Stromal cell of bone marrow (primary cell): ENCODE data around the gene DIRAS1.

ENCODE experiments used
- DNase-seq: peaks from one replicate; pipeline ENCODE4 v3.0.0-alpha.2; 2012; ENCODE audit warnings: low read depth

Gene DIRAS1

DNA sequence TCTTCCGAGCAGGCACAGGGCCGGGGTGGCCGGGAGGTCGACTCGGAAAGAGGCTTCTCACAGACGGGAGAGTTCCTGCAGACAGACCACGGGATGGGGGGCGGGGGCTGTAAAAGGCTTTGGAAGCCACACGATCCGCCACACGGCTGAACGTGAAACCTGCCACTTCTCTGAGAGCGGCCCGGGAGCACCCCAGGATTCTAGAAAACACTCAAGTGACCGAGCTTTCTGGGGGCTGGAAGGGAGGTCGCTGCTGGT, 34.2 kb upstream of the DIRAS1 start:
- no peak for DNase-seq

DNA sequence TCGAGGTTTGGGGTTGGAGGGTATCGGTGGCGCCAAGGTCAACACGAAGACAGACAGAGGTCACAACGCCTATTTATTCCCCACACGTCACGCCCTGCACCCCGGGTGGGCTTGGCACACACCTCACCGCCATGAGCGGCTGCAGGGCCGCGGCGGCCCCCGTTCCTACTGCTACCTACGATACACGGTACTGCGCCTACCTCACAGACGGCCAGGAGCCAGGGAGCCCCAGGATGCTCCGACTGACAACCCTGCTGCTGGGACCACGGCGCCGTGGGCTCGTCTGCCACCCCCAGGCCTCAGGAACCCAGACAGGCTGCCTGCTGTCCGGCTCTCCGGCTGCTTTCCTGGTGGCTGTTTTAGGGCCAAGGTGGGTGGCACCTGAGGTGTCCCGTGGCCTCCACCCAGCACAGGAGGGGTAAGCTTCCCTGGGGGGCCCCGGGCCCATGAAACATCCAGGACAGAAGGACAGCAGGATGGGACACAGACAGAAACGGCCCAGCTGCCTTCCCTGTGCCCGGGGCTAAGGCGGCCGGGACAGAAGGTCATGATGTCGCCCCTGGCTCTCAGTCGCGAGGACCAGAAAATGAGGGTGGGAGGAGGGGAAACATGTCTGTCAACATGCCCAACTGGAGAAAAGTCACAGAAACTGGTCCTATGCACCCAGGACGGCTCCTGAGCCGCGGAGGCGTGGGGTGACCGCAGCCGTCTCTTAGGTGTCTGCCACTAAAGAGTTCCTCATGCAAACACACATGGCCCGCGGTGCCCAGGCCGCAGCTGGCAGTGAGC, 33.7 kb upstream of the DIRAS1 start:
- no peak for DNase-seq

DNA sequence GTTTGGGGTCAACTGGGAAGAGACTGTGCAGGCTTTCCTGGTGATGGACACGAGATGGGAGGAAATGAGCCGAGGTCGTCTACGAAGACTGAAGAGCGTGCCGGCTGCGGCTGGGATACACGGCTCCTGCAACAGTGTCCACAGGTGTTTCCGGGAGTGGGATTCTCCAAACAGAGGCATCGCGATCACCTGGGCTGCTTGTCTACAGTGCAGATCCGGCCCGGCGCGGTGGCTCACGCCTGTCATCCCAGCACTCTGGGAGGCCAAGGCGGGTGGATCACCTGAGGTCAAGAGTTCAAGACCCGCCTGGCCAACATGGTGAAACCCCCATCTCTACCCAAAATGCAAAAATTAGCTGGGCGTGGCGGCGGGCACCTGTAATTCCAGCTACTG, 30.3 kb upstream of the DIRAS1 start:
- DNase-seq: no peak

DNA sequence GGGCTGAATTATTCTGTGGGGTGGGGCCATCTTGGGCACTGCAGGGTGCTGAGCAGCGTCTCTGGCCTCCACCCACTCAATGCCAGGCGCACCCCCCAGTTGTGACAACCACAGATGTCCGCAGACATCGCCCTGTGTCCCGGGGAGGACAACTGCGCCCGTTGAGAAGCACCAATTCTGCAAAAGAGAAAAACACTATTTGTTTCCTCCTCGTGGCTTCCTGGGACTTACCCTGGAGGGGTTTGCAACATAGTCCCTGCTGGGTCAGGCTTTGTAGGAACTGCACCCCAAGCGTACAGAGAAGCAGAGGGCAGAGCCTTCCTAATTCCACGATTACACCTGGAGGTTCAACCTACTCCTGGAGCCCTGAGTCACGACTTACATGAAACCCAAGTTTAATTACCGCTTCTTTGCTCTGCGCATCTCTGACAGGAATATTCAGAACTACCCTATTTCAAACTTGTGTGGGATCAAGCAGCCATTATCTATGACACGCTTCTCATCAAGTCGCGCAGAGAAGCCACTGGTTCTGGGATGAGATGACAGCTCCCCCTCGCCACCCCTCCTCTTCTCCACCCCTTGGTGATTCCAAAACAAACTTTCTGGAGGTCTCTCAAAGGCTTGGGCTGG, 29.8 kb upstream of the DIRAS1 start:
- no peak for DNase-seq

DNA sequence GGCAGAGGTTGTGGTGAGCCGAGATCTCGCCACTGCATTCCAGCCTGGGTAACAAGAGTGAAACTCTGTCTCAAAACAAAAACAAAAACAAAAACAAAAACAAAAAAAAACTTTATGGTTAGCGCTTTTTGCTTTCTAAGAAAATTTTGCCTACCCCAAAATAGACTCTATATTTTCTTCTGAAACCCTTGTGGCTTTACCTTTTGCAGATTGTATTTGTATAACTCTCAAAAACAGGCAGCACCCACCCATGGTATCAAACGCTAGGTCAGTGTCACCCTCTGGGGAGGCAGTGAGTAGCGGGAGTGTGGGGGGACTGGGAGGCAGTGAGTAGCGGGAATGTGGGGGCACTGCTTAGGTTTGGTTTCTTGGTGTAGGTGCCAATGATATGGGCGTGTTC, 26.2 kb upstream of the DIRAS1 start:
- DNase-seq: no peak

DNA sequence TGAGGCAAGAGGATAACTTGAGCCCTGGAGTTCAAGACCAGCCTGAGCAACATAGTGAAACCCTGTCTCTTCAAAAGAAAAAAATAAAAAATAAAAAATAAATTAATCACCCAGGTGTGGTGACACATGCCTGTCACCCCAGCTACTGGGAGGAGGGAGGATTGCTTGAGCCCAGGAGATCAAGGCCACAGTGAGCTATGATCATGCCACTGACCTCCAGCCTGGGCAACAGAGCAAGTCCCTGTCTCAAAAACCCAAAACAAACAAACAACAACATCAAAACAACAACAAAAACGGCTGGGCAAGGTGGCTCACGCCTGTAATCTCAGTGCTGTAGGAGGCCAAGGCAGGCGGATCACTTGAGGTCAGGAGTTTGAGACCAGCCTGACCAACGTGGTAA, 22.9 kb upstream of the DIRAS1 start:
- DNase-seq: no peak

DNA sequence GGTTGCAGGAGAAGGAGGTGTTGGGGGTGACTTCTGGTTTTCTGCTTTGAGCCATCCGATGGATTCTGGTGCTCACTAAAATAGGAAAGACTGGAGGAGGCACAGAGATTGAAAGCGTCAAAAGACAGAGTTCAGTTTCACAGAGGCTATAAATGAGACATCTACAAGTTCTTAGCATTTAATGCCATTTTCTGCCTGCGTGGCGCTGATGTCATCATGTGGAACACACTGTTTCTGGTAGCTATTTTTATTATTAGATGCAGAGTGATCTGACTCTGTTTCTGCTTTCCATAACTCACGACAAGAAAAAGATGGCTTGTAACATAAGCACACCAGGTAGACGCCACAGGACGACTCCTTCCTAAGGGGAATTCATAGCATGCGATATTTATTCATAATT, 21.9 kb upstream of the DIRAS1 start:
- no peak for DNase-seq

DNA sequence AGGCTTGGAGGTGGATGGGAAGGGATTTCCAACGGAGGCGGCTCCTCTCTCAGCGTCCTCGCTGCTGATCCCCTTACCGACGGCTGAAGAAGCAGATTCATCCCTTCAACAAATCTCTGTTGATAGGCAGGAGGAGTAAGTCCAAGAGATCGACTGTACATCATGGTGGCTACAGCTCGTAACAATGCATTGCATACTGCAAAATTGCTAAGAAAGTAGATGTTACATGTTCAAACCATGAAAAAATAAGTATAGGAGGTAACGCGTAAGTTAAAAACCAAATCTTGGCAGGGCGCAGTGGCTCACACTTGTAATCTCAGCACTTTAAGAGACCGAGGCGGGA, 19.1 kb upstream of the DIRAS1 start:
- no peak for DNase-seq

DNA sequence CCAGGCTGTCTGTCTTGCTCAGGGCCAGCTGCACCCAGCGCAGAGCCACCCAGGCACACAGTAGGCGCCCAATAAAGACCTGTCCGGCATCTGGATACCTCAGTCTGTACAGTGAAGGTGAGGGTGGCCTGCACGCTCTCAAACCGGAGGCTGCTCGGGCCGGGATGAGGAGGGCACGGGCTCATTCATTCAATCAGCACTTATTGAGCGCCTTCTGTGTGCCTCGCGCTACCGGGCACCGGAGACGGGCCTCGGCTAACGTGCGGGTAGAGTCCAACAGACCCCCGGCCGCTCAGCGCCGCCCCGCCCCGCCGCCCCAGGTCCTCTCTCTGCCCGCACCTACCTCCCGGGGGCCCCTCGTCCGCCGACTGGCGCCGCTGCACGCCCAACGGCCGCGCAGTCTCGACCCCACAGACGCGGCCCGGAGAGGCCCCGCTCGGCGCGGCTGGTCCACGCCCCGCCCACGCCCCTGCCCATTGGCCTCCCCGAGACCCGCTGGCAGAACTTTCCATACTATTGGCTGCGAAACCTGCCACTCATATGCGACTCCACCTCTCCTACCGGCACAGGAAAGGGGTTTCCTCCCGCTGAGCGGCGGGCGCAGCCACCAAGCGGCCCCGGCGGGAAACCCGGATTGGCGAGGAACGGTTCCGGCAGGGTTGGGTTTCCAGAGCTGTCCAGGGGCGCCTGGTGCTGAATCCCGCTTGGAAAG, 18.6 kb upstream of the DIRAS1 start, which contains the start of gene SLC39A3:
Gene SLC39A3, minus strand, starts transcription at position 416 of the 712 bp plus-strand sequence. CDS start 2,760 bp downstream, outside the sequence.
- DNase-seq: peak; percentile 98

DNA sequence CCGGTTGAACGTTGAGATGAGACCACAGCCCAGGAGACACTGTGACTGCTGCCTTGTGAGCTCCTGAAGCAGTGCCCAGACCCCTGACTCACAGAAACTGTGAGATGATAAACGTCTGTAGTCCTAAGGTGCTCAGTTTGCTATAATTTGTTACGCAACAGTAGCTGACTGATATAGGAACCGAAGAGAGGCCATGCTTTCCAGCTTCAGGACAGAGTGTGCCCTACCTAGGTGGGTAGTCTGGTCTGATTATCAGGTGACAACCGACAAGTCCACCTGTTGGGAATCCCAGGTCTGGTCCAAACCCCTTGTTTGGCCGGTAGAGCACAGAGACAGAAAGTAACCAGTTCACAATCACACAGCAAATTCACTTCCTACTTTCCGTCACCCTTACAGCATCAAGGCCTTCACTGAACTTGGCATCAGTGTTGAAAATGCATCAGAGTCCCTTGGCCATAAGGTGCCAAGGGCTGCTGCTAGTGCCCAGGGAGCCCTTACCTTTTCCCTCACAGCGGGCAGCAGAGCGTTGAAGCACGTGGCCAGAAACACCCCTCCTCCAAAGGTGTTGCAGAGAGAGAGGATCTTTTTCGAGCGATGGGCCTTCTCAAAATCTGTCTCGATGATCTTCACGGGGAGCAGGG, 15.5 kb upstream of the DIRAS1 start:
- DNase-seq: no peak

DNA sequence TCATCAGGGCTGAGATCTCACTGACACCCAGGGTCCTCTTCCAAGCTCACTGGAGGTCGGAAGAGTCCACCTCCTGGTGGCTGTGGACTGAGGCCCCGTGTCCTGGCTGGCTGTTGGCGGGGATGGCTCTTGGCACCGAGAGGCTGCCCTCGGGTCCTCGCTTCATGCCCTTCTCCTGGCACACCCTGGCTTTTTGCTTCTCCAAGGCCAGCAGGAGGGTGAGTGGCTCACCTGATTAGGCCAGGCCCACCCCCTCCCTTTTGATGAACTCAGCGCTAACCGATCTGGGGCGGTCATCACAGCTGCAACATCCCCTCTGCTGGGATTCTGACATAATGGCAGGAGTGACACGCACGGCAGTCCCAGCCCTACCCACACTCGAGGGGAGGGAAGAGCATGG, 14.2 kb upstream of the DIRAS1 start:
- DNase-seq: no peak

DNA sequence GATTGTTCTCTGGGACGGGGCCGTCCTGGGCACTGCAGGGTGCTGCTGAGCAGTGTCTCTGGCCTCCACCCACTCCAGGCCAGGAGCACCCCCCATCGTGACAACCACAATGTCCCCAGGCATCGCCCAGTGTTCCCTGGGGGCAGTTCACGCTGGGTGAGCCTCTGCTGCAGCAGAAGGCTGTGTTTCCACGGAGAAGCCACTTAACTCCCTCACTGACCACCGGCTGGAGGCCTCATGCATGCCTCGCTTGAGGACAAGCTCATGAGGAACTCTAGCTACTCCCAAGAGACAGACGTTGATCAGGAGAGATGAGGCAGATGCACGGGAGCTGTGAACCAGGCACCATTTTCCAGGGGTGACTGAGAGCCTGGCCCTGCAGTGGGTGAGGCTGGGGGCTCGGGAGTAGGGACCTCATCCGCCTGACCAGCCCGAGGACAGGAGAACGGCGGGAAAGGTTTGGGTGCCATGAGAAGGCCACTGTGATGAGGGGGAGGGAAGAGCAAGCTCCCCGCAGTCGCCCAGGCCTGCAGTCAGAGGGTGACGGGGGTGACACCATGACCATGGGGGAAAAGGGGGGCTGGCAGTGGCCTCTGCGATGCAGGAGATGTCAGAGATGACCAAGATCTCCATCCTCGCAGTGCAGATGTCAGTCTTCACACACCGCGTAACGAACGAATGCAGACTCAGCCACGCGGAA, 13.6 kb upstream of the DIRAS1 start:
- DNase-seq: no peak

DNA sequence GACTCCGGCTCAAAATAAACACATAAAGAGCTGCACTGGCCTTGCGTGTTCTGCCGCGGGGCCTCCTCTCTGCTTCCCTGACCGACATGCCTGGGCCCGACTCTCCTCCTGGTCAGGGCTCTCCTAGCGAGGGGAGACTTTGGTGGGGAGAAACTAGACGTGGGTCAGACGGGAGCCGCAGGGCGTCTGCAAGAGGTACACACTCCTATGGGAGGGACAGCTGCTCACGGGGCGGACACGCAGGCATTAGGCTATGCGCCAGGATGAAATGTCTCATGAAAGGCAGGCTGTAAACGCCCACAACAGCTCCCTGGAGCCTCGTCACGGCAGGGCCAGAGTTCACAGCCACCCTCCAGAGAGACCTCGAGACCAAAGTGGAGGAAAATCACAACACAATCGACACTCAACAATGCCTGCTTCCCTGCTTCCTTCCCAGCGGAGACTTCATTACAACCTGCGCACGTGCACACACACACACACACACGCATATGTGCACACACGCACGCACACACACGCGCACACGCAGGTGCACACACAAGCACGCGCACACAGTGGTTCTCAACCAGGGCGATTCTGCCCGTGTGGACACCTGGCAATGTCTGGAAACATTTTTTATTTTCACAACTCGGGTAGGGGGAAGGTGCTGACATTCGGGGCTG, 12.9 kb upstream of the DIRAS1 start:
- no peak for DNase-seq

DNA sequence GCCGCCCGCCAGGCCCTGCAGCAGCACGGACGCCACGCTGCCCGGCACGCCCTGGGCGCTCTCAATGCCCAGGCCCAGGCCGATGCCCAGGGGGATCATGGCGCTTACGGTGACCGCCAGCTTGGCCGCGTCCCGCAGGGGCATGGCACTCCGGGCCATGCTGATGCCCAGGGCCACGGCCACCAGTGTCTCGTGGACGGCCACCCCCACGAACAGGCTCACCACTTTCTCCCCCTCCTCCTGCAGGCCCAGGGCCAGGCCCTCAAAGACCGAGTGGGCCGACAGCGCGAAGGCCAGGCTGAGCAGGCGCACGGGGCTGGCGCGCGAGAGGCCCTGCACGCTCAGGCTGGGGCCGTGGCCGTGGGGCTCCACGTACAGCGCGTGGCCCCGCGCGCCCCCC, 11.7 kb upstream of the DIRAS1 start:
- no peak for DNase-seq

DNA sequence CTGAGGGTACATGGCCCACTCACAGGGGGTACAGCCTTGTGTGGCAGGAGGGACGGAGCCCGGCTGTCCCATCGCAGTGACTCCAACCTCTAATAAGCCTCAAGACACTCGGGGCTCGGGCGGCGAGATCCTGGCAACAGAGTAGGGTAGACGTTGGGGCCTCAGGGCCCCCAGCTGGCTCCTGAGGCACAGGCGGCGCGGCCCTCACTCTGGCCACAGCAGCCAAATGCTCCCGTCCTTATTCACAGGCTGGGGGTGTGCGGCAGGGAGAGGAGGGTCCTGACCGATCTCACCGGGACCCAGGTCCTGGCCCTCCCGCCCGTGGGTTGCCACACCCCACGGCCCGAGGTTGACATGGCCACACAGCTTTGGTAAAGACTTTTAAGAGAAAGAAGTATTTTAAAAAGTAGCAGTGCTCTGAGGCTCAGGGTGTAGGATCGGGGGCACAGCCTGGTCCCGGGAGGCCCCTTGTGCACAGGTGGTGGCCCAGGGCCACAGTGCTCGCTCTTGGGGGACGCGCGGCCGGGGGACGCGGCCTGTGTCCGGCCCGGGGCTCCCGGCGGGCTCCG, 11.1 kb upstream of the DIRAS1 start:
- no peak for DNase-seq

DNA sequence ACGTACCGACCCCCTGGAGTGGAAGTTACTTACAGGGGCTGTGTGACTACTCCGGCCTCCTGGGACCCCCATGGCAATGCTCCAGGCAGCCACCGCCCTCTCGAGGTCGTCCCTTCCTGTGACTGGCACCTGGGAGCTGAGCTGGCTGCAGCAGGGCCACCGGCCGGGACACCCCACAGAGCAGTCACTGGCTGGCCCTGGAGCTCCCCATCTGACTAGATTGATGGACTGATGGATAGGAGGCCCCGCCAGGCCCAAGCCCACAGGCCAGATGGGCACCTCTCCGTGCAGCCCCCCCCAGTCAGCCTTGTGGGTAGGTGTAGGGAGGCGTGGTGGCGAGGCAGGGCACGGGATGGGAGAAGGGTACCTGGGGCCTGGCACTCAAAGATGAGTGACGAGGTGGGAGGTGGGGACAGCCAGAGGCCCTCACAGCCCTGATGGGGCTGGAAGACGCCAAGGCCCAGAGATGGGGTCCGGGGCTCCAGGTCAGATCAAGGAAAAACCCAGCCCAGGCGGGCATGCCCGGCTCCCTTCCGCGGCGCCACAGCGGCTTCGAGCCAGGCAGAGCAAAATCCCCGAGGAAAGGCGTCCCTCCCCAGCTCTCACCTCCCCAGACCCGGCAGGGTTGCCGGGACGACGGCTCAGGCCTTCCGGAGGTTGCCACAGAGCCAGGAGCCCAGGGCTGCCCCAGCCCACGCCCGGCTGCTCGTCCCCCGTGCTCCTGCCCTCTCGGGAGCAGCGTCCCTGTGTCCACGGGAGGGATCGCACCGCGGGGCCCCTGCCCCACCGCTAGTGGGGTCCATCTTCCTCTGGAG, 10.2 kb upstream of the DIRAS1 start:
- no peak for DNase-seq

DNA sequence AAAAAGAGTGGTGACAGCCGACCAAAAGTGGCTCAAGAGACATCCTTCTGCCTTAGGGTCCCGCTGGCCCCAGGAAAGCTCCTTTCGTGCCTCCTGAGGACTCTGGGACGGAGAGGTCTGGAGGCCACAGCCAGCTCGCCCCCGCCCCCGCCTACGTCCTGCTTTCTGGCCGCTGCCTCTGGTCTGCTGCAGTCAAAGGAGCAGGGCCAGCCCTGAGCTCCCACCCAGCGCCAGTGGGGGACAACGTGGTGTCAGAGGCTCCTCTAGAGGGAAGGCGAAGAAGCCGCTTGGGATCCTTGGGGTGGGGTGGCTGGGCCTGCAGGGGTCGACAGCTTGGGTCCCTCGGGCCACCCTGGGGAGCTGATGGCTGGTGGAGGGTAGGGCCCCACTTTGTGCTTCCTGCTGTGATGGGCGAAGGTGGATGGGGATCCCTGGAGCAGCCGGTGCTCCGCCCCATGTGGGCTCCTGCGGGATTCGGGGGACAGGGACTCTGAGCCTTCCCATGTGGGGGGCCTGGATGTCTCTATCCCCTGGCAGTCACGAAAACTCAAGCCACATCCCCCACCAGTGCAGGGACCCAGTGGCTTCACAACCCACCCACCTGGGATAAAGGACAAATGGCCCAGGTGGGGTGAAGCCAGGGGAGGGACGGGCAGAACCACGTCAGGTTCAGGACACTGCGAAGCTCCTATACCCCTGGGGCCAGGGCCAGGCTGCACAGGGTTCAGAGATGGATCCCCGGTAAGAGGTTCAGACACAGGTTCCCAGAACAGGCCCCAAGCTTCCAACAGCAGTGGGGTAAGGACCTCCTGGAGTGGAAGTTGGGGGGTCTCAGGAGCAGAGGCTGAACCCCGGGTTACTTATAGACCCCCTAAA, 9.0 kb upstream of the DIRAS1 start:
- DNase-seq: no peak

DNA sequence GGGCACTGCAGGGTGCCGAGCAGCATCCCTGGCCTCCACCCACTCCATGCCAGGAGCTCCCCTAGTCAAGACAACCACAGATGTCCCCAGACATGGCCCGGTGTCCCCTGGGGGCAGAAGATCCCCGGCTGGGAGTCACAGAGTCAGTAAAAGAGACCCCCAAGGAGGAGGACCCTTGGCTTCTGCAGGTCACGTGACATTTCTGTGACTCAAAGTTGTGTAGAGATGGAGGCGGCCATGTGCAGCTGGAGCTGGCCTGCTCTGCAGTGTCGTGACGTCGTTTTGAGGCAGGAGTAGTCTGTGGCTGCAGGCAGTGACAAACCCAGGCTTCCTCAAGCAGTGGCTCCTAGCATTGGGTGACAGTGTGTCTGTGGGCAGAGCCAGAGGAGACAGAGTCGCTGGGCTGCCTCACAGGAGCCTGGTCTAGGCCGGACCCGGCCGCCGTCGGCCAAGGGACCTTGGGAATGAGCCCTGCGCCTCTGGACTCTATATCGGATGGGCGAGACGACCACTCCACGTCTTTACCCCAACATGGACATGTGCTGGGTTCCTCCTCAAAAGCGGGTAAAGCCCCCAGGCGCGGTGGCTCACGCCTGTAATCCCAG, 7.7 kb upstream of the DIRAS1 start:
- no peak for DNase-seq

DNA sequence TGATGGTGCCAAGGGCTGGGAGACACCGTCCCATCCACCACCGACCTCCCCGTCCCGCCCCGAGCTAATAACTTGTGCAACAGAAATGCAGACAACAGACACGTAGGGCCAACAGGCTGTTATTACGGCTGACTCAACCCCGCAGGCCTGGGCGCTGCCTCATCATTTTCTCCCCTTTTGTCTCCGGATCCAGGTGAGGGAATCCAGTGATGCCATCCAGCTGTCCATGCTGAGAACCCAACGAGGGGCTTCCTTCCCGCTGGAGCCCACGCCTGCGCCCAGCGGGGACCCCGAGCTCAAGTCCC, 6.4 kb upstream of the DIRAS1 start:
- DNase-seq: no peak
